T-helper 1 cell treated with Interleukin-12 subunit alpha and Interleukin-12 subunit beta and Interleukin-4 antibody, amounts not matched to agents 30 μg/mL and 1 μg/mL, for 36 hours (primary cell): ENCODE measurements around the gene EXTL2.

ENCODE experiments used
- H3K27ac Mint-ChIP-seq: one replicate; pipeline ENCODE4 v1.8.0; 2021; ENCODE audit warnings: mild to moderate bottlenecking, mixed read lengths
- H3K27me3 Mint-ChIP-seq: one replicate; pipeline ENCODE4 v1.8.0; 2021; ENCODE audit warnings: low read depth, mixed read lengths
- H3K36me3 Mint-ChIP-seq: one replicate; pipeline ENCODE4 v1.8.0; 2021; ENCODE audit warnings: low read depth, mixed read lengths
- H3K4me1 Mint-ChIP-seq: one replicate; pipeline ENCODE4 v1.8.0; 2021; ENCODE audit warnings: low read depth, mixed read lengths
- H3K4me3 Mint-ChIP-seq: one replicate; pipeline ENCODE4 v1.8.0; 2021; ENCODE audit warnings: mild to moderate bottlenecking, moderate library complexity, mixed read lengths
- H3K9me3 Mint-ChIP-seq: one replicate; pipeline ENCODE4 v1.8.0; 2021; ENCODE audit warnings: mixed read lengths

EXTL2 gene

DNA sequence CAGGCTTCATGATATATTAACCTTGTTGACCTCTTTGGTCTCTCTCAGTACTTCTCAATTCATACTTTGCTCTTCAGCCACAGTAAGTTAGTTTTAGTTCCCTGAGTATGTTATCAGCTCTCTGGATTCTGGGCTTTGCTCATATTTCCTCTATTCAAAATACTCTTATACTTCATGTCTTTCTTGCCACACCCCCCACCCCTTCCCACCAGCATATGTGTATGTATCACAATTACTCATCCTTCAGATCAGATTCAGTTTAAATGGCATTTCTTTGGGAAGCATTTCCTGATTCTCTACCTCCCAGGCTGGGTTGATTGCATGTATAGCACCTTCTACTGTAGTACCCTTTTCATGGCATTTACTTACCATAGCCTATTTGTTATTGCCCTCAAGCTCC, 29.6 kb upstream of the EXTL2 start:
- Mint-ChIP-seq H3K36me3 (peaks cover 26% of the 10 kb centered on the region), H3K9me3 (peaks cover 11% of the 10 kb centered on the region), H3K4me3 (peak overlapping the region; percentile 27), H3K4me1 (peaks cover 29% of the 10 kb centered on the region), H3K27me3 (no peaks in the 10 kb centered on the region), H3K27ac (peak overlapping the region; percentile 38)

DNA sequence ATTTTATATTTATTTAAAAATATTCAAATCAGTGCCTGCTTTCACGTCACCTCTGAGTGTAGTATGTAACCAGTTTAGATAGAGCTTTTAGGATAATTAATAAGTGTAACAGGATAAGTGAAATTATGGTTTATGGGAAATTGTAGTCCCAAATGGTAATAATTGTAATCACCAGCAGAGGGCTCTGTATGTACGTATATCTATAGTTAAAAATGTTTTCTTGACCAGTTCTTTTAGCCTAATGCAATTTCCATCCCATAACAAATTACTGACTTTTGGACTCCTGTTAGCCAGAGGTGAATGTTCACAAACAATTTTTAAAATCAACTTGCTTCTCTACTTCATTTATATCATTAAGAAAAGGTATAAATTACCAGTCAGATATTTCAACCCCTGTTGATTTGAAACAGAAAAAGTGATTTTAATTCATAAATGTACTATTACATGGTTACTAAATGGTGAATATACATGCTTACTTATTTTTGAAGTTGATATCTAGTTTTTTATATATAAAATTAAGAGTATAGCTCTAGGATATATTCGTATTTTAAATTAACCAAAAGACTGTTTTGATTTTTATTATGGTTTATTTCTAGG, 26.6 kb upstream of the EXTL2 start:
- H3K27me3 Mint-ChIP-seq: no peaks in the 10 kb centered on the region
- peaks cover 24% of the 10 kb centered on the region for H3K4me1 Mint-ChIP-seq
- no peak overlapping the region for H3K27ac Mint-ChIP-seq
- peaks cover 10% of the 10 kb centered on the region for H3K9me3 Mint-ChIP-seq
- peaks cover 34% of the 10 kb centered on the region for H3K36me3 Mint-ChIP-seq
- H3K4me3 Mint-ChIP-seq: no peak overlapping the region

DNA sequence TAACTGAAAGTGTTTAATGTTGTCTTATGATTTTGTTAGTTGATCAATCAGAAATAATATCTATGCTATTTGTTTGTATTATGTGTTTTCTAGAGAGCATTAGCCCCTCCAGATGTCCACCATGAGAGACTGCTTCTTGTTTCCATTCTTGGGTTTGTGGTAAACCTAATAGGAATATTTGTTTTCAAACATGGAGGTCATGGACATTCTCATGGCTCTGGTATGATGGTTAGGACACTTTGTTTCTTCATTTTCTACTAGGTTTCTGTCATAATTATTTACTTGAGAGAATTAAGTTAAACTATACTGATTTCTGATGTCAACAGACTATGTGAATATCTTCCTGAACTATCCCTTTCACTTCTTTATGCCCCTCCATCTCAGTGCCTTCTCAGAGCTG, 17.4 kb upstream of the EXTL2 start:
- Mint-ChIP-seq H3K4me3 (no peak overlapping the region), H3K4me1 (peaks cover 3% of the 10 kb centered on the region), H3K9me3 (no peaks in the 10 kb centered on the region), H3K27ac (no peak overlapping the region), H3K36me3 (peaks cover 50% of the 10 kb centered on the region), H3K27me3 (no peaks in the 10 kb centered on the region)

DNA sequence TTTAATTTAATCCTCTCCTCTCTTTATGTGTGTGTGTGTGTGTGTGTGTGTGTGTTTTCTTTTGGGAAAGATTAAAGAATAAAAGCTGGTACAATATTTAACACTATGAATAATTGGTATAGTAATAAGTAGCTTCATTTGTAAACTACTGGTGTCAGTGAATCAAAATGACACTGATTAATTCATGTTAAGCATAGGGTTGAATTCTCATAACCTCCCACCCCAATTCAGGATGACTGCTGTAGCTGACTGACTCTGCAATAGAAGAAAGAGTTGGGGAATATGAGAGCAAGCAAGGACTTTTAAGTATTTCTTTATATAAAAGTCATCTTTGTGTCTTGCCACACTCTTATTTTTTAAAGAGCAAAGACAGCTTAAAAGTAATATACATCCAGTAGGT, 14.4 kb upstream of the EXTL2 start:
- H3K27me3 Mint-ChIP-seq: no peaks in the 10 kb centered on the region
- H3K4me3 Mint-ChIP-seq: no peak overlapping the region
- peaks cover 62% of the 10 kb centered on the region for H3K36me3 Mint-ChIP-seq
- H3K27ac Mint-ChIP-seq: no peak overlapping the region
- H3K4me1 Mint-ChIP-seq: peaks cover 6% of the 10 kb centered on the region
- H3K9me3 Mint-ChIP-seq: peaks cover 4% of the 10 kb centered on the region

DNA sequence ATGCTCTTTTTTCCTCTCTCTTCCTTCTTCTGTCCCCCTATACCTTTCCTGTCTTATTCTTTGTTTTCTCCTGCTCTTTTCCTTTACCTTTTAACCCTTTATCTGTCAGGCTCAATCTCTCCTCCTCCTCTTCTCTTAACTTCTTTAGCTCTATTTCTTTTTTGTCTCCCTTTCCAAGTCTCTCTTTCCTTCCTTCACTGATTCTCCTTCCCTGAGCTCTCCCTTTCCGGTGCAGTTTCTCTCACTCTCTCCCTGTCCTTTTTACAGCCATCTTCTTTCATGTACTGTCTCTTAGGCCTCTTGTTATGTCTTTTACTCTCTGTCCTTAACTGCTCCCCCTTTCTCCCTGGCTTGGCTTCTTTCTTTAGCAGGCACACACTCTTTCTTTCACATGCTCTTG, 13.2 kb upstream of the EXTL2 start:
- no peak overlapping the region for H3K27ac Mint-ChIP-seq
- H3K36me3 Mint-ChIP-seq: peaks cover 53% of the 10 kb centered on the region
- peaks cover 4% of the 10 kb centered on the region for H3K9me3 Mint-ChIP-seq
- H3K4me1 Mint-ChIP-seq: peaks cover 5% of the 10 kb centered on the region
- no peaks in the 10 kb centered on the region for H3K27me3 Mint-ChIP-seq
- H3K4me3 Mint-ChIP-seq: no peak overlapping the region

DNA sequence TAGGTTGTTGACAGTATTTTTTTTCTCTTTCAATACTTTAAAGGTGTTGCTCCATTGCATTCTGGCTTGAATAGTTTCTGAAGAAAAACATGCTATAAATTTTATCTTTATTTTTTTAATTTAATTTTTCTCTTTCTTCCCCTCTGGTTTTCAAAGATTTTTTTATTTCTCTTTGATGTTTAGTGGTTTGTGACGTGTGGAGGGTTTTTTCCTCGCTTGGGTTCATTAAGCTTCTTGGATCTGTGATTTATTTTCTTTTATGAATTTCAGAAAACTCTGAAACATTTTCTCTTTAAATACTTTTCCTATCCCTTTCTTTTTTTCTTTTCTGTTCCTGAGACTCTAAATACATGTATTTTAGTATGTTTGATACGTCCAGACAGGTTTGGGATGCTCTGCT, 10.5 kb upstream of the EXTL2 start:
- H3K27me3 Mint-ChIP-seq: no peaks in the 10 kb centered on the region
- peaks cover 15% of the 10 kb centered on the region for H3K4me1 Mint-ChIP-seq
- no peak overlapping the region for H3K27ac Mint-ChIP-seq
- no peak overlapping the region for H3K4me3 Mint-ChIP-seq
- H3K9me3 Mint-ChIP-seq: peaks cover 4% of the 10 kb centered on the region
- H3K36me3 Mint-ChIP-seq: peaks cover 52% of the 10 kb centered on the region

DNA sequence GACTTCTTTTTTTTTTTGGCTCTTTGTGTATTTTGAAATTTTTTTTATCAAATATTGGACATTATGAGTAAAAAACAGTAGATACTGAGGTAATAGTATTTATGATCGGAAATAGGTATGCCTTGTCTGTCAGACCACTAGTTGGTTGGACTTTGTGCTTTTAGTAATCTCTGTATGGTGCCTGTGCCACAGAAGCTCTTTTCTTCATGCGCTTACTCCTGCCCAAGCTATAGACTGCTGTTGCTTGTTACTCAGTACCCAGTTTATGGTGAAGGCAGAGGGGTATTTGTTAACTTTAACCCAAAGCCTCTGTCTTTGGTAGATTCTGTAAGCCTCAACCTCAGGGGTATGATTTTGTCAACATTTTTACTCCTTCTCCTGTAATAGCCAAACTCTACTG, 9.9 kb upstream of the EXTL2 start:
- H3K4me3 Mint-ChIP-seq: no peak overlapping the region
- H3K9me3 Mint-ChIP-seq: peaks cover 4% of the 10 kb centered on the region
- no peak overlapping the region for H3K27ac Mint-ChIP-seq
- peaks cover 56% of the 10 kb centered on the region for H3K36me3 Mint-ChIP-seq
- peaks cover 17% of the 10 kb centered on the region for H3K4me1 Mint-ChIP-seq
- H3K27me3 Mint-ChIP-seq: no peaks in the 10 kb centered on the region

DNA sequence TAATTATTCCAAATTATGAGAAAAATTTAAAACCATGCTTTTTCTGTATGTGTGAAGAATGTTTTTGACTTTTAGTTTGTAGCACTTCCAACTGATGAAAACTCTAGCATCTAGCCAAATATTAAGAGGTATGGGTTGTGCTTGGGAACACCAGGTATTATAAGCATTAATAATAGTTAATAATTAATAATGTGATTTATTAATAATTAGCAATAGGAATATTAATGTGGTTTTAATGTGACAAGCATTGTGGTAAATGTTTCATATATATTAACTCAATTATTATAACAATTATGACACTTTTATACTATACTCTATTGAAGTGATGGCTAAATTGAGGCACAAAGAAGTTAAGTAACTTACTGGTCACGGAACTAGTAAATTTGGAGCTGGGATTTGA, 9.1 kb upstream of the EXTL2 start:
- Mint-ChIP-seq H3K36me3 (peaks cover 59% of the 10 kb centered on the region), H3K27ac (no peak overlapping the region), H3K27me3 (no peaks in the 10 kb centered on the region), H3K9me3 (peaks cover 4% of the 10 kb centered on the region), H3K4me1 (peaks cover 20% of the 10 kb centered on the region), H3K4me3 (no peak overlapping the region)

DNA sequence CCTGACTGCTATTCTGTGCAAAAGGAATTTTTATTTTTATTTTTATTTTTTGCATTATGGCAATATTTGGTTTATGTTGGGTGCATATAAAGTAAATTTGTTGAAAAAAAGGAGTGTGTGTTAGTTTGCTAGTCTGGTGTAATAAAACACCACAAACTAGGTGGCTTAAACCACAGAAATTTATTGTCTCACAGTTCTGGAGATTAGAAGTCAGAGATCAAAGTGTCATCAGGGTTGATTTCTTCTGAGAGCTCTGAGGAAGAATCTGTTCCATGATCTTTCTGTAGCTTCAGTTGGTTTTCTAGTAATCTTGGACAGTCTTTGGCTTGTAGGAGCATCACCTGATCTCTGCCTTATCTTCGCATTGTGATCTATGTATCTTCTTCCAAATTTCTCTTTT, 7.7 kb upstream of the EXTL2 start:
- Mint-ChIP-seq H3K4me1 (peaks cover 31% of the 10 kb centered on the region), H3K4me3 (no peak overlapping the region), H3K27me3 (no peaks in the 10 kb centered on the region), H3K9me3 (peaks cover 4% of the 10 kb centered on the region), H3K27ac (no peak overlapping the region), H3K36me3 (peaks cover 51% of the 10 kb centered on the region)

DNA sequence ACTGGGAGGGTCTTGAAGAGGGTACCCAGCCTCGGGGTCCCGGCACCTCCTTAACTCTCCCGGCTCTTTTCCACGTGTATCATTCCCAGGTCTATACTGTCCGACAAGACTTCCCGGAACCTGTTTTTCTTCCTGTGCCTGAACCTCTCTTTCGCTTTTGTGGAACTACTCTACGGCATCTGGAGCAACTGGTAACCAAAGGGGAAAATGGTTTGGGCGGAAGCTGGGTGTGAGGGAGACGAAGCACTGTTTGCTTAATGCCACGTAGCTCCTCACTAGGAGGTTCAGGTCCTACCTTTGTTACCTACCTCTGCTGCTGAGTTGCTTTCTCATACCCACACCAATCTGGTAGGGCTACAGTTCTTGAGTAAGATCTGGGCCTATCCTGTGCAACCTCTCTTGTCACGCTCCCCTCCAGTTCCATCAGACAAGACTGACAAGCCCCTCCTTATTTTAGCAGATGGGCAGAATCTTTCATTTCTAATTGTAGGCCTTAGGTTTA, 1.9 kb upstream of the EXTL2 start:
- peaks cover 44% of the 10 kb centered on the region for H3K4me1 Mint-ChIP-seq

DNA sequence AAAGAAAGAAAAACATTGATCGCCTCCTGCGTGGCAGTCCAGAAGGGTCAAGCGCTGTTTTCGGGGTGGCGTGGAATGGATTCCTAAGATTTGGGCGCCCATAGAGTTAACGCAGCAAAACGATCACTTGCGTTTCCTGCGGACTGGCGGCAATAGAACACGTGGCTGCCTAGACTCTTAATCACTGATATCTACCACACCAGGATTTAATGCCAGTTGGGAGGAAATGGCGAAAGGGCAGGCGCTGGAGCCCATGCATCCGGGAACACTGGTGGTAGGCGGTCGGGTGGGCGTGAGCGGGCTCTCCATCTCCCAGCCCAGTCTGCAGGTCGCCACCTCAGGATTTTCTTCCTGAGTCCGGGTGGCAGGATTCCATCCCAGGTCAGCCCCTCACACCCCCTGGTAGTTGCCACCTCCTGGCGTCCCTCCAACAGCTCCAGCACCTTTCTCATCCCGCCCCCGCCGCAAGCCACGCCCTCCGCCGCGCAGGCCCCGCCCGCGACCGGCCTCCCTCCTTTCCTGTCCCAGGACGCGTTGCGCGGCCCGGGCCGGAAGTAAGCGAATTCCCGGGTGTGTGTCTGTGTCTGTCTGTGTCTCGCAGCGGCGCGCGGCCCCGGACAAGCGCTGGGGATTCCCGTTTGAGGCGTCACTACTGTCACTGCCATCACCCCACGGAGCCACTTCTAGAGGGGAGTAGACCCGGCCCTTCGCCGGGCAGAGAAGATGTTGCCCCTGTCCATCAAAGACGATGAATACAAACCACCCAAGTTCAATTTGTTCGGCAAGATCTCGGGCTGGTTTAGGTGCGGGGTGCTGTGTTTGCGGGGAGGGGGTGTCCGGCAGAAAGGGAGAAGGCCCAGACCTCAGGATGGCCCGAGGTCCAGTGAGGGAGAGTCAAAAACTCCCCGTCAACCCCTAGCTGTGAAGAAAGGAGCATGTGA, 1.2 kb upstream of the EXTL2 start, which contains the start of gene SLC30A7:
Gene SLC30A7 (plus strand): TSS at position 551 of the 941 bp plus-strand sequence. CDS start 173 bp downstream, at position 724.
- Mint-ChIP-seq H3K4me3 (peak within 1 kb of the TSS; percentile 95), H3K9me3 (peaks cover 5% of the 10 kb centered on the region), H3K4me1 (peaks cover 39% of the 10 kb centered on the region), H3K27ac (peak within 1 kb of the TSS; percentile 98), H3K27me3 (peaks cover 3% of the 10 kb centered on the region), H3K36me3 (peaks cover 25% of the 10 kb centered on the region)

More for the DNA sequence above, 1.9 kb upstream of the EXTL2 start:
- Mint-ChIP-seq H3K4me3 (peak overlapping the region; percentile 95), H3K27ac (peak overlapping the region; percentile 98), H3K36me3 (peaks cover 30% of the 10 kb centered on the region), H3K9me3 (no peaks in the 10 kb centered on the region), H3K27me3 (peaks cover 3% of the 10 kb centered on the region)

DNA sequence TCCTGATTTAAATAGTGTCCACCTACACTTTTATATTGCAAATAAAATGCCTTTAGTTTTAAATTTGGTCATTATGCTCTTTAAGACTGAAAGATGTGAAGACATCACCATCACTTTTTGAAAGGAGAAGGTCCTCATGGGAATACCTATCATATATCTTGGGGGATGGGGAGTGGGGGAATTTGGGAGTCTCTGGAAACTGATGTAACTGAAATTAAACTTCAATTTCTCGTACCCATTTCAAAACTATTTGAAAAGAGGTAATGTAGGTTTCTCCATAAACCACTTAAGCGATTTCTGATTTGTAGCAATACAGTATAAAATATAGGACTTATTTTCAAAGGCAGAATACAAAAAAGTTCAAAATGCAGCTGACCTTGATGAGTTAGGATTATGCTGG, 924 bp downstream of the EXTL2 start:
- H3K9me3 Mint-ChIP-seq: peaks cover 15% of the 10 kb centered on the region
- peaks cover 21% of the 10 kb centered on the region for H3K36me3 Mint-ChIP-seq
- H3K27ac Mint-ChIP-seq: no peak overlapping the region
- peak overlapping the region; percentile 27 for H3K4me3 Mint-ChIP-seq
- peaks cover 33% of the 10 kb centered on the region for H3K4me1 Mint-ChIP-seq
- peaks cover 3% of the 10 kb centered on the region for H3K27me3 Mint-ChIP-seq

DNA sequence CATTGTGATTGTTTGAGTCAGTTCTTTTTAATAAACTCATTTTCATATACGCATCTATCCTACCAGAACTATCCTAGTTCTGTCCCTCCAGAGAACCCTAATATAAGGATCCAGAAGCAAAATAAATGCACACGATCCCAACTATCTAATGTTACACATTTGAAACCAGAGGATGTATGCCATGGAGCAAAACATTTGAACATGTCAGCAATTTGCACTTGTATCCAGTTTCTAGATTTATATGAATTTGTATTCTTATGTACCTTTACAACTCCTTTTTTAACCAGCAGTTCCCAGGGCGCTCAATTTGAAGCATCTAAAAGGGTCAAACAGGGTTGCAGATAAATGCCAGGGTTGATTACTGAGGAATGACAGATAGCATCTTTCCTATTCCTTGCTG, 2.1 kb downstream of the EXTL2 start:
- Mint-ChIP-seq H3K27me3 (peaks cover 3% of the 10 kb centered on the region), H3K4me1 (peaks cover 24% of the 10 kb centered on the region), H3K36me3 (peaks cover 20% of the 10 kb centered on the region), H3K9me3 (peaks cover 19% of the 10 kb centered on the region), H3K4me3 (no peak overlapping the region), H3K27ac (no peak overlapping the region)

DNA sequence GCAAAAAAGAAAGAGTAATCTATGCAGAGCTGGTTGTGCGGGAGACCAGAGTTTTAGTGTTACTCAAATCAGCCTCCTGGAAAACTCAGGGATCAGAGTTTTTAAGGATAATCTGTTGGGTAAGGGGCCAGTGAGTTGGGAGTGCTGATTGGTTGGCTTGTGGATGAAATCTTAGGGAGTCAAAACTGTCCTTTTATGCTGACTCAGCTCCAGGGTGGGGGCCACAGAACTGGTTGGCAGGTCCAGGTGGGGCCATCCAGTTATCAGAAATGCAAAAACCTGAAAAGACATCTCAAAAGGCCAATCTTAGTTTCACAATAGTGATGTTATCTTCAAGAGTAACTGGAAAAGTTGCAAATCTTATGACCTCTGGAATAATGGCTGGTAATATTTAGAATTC, 3.3 kb downstream of the EXTL2 start:
- Mint-ChIP-seq H3K27ac (no peak overlapping the region), H3K36me3 (peaks cover 13% of the 10 kb centered on the region), H3K4me1 (peaks cover 15% of the 10 kb centered on the region), H3K4me3 (no peak overlapping the region), H3K27me3 (peaks cover 3% of the 10 kb centered on the region), H3K9me3 (peaks cover 19% of the 10 kb centered on the region)
